ENCODE data around the gene KREMEN2. TPM values are rescaled to one million over a fixed set of nuclear protein-coding genes. Genes with fewer than 3 reads are reported as not detected.

The KREMEN2 gene, protein sequence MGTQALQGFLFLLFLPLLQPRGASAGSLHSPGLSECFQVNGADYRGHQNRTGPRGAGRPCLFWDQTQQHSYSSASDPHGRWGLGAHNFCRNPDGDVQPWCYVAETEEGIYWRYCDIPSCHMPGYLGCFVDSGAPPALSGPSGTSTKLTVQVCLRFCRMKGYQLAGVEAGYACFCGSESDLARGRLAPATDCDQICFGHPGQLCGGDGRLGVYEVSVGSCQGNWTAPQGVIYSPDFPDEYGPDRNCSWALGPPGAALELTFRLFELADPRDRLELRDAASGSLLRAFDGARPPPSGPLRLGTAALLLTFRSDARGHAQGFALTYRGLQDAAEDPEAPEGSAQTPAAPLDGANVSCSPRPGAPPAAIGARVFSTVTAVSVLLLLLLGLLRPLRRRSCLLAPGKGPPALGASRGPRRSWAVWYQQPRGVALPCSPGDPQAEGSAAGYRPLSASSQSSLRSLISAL
- total RNA-seq (not detected), total RNA-seq (0 to 0.61 (median 0) reads per million in 172 experiments)
- 0.05 TPM for polyA plus RNA-seq (2013, experiment 1 of 2)
- polyA plus RNA-seq (2013, experiment 2 of 2) = 0.24 TPM

DNA sequence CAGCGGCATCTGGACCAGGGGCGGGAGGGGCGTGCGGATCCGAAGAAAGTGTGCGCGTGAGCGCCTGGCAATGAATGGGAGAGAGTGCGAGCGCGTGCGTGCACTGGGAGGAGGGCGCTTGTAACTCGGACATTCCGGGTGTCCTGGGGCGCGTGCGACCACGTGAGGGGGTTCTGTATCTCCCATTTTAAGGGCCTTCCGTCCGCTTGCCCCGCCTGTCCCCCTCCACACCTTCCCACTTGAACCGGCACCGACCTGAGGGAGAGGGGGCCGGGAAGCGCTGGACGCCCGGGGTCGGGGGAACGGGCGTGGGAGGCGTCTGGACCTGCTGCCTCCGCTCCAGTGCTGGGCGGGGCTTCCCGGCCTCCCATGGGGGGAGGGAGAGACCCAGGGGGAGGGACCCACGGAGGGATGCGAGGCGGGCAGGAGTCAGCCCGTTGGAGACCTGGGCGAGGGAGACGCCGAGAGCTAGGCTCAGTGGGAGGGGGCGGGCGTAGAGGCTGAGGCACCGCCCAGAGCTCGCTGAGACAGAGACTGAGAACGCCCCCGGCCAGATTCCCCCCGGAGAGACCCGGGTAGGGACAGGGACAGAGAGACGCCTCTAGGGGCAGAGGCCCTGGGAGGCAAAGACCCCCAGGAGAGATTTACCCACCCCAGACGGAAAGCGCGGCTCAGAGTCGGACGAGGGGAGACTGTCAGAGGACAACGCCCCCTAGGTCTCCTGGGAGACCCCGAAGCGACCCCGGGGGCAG, at the start of gene KREMEN2:
Gene KREMEN2, plus strand, starts transcription at position 553 of the 752 bp plus-strand sequence. CDS start 246 bp downstream, outside the sequence.
- Histone ChIP-seq H3K27me3 (ENCODE audit: control insufficient read depth in 1 of 2, insufficient read depth in 2 of 2, low read length in 2 of 2) (peaks cover 57 to 67% of the 10 kb centered on the region in 2 experiments), H3K36me3 (ENCODE audit: insufficient read depth, low read length) (no peaks in the 10 kb centered on the region), H3K4me3 (ENCODE audit: low read length) (peak within 1 kb of the TSS; percentile 38), H3K27ac (ENCODE audit: low read depth in 1 of 2, low read length in 2 of 2) (no peak within 1 kb of the TSS), H3K4me1 (ENCODE audit: insufficient read depth, low read length) (peaks cover 74% of the 10 kb centered on the region), H3K9me3 (ENCODE audit: control insufficient read depth in 1 of 2, insufficient read depth in 1 of 2, low read length in 2 of 2) (peaks cover 0 to 33% of the 10 kb centered on the region in 2 experiments)
- Mint-ChIP-seq H3K4me3 (peak within 1 kb of the TSS; percentile 90), H3K36me3 (ENCODE audit: low read depth) (no peaks in the 10 kb centered on the region), H3K4me1 (ENCODE audit: low read depth) (peaks cover 27% of the 10 kb centered on the region), H3K9me3 (no peaks in the 10 kb centered on the region), H3K27ac (no peak within 1 kb of the TSS), H3K27me3 (peaks cover 41% of the 10 kb centered on the region)
- DNase-seq (peak in 4 of 14 experiments; percentile 33 to 65 (median 51)), ATAC-seq (ENCODE audit: poor library complexity) (peak; percentile 37)
- POLR2A ChIA-PET = interaction anchor here (0.7 to 2.1 kb wide), 2 partner anchors 16 to 40 kb away, joined by 3 to 9 read pairs; partner anchors contain the start of gene PKMYT1
- intact Hi-C loops (cut with DNase I, micrococcal nuclease) = no loop called here
- TF ChIP-seq, protein P1, sequence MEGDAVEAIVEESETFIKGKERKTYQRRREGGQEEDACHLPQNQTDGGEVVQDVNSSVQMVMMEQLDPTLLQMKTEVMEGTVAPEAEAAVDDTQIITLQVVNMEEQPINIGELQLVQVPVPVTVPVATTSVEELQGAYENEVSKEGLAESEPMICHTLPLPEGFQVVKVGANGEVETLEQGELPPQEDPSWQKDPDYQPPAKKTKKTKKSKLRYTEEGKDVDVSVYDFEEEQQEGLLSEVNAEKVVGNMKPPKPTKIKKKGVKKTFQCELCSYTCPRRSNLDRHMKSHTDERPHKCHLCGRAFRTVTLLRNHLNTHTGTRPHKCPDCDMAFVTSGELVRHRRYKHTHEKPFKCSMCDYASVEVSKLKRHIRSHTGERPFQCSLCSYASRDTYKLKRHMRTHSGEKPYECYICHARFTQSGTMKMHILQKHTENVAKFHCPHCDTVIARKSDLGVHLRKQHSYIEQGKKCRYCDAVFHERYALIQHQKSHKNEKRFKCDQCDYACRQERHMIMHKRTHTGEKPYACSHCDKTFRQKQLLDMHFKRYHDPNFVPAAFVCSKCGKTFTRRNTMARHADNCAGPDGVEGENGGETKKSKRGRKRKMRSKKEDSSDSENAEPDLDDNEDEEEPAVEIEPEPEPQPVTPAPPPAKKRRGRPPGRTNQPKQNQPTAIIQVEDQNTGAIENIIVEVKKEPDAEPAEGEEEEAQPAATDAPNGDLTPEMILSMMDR (IDR thresholded peaks at IDR 0.05) = no peak
- CTCF ChIA-PET = interaction anchor here (1.3 kb wide), 1 partner anchor 40 kb away, joined by 5 read pairs; no protein-coding TSS in a partner anchor

DNA sequence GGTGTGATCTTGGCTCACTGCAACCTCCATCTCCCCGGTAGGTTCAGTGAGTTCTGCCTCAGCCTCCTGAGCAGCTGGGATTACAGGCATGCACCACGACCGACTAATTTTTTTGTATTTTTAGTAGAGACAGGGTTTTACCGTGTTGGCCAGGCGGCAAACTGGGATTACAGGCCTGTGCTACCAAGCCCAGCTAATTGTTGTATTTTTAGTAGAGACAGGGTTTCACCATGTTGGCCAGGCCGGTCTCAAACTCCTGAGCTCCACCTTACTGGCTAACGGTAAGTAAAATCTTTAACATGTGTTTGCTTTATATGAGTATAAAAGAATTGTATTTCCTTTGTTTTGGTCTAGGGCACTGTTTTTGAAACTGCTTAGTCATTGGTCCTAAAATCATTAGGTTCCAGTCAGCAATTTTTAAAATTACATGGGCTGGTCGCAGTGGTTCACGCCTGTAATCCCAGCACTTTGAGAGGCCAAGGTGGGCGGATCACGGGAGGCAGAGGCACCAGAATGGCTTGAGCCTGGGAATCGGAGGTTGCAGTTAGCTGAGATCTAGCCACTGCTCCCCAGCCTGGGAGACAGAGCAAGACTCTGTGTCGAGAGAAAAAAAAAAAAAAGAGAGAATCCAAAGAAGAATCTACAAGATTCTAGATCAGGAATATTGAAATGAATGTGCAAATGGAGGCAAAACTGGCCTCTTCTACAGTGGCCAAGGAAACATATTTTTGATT, 48.7 kb upstream of the KREMEN2 start:
- DNase-seq = no peak
- Mint-ChIP-seq H3K36me3 (ENCODE audit: low read depth) (peaks cover 40% of the 10 kb centered on the region), H3K9me3 (no peaks in the 10 kb centered on the region), H3K4me3 (peak overlapping the region; percentile 30), H3K27me3 (no peaks in the 10 kb centered on the region), H3K4me1 (ENCODE audit: low read depth) (peaks cover 28% of the 10 kb centered on the region), H3K27ac (no peak overlapping the region)
- intact Hi-C loops (cut with DNase I, micrococcal nuclease) = loop anchor here in 1 of 2 experiments (5.0 kb wide), 1 partner anchor 33 kb away; the partner anchor contains the start of gene FLYWCH2
- Histone ChIP-seq H3K27me3 (ENCODE audit: control insufficient read depth in 1 of 2, insufficient read depth in 2 of 2, low read length in 2 of 2) (no peaks in the 10 kb centered on the region), H3K4me1 (ENCODE audit: insufficient read depth, low read length) (peaks cover 21% of the 10 kb centered on the region), H3K4me3 (ENCODE audit: low read length) (no peak overlapping the region), H3K27ac (ENCODE audit: low read depth in 1 of 2, low read length in 2 of 2) (no peak overlapping the region), H3K9me3 (ENCODE audit: control insufficient read depth in 1 of 2, insufficient read depth in 1 of 2, low read length in 2 of 2) (no peaks in the 10 kb centered on the region), H3K36me3 (ENCODE audit: insufficient read depth, low read length) (peaks cover 17% of the 10 kb centered on the region)
- no peak for ATAC-seq (ENCODE audit: poor library complexity)
- TF ChIP-seq, protein P1 (IDR thresholded peaks at IDR 0.05) = no peak
- ChIA-PET POLR2A (no interaction called here), CTCF (interaction anchor here (3.0 kb wide), 2 partner anchors 12 to 47 kb away, joined by 10 to 12 read pairs; no protein-coding TSS in a partner anchor)
